Hematopoietic multipotent progenitor cell treated with erythropoietin and hydrocortisone succinate and interleukin-3 and kit ligand, for 15 days (in vitro differentiated cells): ENCODE measurements around the gene TUBA4A.
"Not testable (repeated sequence)": the region's sequence is repeated elsewhere in the genome, so short reads cannot be mapped to it uniquely, and the experiment has no call there.

Source experiments
- DNase-seq: peaks from one replicate; pipeline ENCODE4 v3.0.0-alpha.2; 2015; ENCODE audit warnings: low spot score

Gene TUBA4A

DNA sequence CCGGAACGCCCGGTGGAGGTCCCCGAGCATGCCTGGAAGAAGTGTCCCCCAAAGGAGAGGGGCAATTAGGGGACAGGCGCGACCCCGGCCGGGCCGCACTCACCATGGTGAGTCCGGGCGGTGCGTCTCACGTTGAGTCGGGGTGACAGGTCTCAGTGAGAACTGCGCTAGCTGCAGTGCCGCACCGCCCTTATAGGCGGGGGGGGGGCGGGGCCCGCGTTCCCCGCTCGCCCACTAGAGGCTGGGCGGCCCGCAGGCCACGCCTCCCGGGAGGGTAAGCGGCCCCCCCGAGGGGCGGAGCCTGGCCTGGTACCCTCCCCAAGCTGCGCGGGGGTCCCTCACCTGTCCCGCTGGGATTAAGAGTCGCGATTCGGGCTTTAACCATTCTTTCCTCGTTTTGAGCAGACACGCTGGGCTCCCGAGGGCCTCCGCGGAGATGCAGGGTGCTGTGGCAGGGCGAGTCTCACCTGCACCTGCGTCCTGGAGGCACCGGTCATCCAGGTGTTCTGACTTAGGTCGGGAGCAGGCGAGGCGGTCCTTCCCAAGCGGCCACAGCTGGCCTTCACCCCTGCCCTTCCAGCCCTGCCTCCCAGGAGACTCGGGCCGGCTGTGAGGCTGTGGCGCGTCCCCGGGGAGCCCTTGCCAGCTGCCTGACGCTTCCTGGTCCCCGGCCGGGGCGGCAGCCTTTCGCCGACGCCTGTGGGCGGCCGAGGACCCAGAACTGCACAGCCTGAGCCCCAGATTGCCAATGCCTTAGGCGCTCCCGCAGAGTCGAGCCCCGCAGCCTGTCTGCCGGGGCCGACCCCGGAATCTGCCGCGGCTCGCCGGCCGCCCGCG, at the start of gene TUBA4A:
Gene TUBA4A (minus strand): TSS at position 166 of the 837 bp plus-strand sequence. CDS start 60 bp downstream, at position 106.
- DNase-seq: peak; percentile 87

DNA sequence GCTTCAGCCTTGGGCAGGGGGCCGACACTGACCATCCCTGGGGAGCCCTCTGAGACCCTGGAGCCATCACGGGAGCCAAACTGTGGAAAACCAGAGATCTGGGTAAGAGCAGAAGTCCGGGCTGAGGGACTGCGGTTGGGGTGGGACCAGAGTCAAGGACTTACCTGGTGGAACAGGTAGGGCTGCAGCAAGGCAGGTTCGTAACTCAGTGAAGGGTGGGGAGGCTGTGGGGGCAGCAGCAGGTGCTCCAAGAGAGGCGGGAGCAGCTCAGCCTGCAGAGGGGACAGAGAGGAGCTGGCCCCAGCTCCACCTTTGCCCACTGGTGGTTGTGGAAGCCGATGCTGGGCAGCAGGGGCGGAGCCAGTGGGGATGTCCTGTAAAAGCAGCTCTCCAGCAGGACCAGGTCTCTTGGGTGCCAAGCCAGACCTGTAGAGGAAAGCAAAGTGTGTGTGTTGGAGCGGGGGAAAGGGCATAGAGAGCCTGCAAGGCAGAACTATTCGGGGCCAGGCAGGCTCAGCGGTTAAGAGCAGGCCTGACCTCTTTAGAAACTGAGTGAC, 48.8 kb upstream of the TUBA4A start:
- DNase-seq: no peak

DNA sequence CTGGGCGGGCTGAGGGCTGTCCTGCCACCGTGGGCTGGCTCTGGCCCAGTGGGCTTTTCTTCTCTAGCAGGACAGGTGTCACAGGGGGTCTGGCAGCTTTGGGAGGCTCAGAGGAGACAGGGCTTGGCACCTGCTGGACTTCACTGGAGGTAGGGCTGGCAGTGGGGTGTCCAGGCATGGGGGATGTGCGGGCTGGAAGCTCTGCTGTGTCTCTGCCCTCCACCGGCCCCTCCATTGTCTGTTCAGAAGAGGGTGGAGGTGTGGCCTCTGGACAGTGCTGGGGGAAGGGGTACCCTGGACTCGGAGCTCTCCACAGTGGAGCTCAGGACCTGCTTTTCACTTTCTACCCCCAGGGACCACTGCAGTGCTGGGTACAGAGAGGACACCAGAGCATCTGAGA, 46.3 kb upstream of the TUBA4A start:
- DNase-seq: no peak

DNA sequence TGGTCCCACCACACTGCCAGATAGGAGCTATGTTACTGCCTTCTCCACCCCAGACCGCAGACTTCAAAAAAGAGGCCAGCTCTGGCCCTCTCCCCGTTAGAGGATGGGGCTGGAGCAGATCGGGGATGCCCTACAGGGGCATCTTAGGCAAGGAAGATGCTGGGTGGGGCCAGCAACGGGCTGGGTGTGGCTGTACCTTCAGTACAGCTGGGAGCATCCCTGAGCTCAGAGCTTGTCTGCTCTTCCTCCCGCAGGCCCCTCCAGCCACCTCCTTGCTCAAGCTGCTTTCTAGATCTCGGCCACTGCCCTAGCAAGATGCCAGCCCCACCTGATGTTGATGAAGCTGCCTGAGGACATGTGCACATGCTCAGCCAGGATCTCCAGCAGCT, 45.6 kb upstream of the TUBA4A start:
- DNase-seq: no peak

DNA sequence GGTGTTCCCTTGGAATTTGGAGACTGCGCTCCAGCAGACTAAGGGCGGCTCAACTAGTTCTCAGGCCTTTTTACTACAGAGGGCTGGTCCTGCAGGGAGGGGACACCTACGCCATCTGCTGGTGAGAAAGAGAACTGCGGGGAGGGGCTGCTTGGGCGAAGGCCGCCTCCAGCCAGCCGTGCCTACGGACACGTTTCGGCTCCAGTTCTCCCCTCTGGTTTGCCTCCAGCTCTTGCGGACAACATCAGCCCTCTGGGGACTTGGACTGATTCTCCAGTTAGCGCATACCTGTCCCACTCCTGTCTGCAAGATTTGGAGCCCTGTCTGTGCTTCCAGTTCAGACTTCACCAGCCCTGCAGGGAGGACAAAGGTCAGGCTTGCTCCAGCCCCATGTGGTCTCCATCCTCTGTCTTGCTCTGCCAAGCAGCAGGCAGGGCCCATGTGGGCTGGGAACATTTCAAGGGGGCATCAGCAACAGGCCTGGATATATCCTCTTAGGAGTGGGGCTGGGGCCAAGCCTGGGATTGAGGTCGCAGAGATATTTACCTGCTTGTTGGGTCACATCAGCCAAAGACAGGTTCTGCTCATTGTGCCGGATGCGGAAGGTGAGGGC, 45.1 kb upstream of the TUBA4A start:
- peak; percentile 89 for DNase-seq

DNA sequence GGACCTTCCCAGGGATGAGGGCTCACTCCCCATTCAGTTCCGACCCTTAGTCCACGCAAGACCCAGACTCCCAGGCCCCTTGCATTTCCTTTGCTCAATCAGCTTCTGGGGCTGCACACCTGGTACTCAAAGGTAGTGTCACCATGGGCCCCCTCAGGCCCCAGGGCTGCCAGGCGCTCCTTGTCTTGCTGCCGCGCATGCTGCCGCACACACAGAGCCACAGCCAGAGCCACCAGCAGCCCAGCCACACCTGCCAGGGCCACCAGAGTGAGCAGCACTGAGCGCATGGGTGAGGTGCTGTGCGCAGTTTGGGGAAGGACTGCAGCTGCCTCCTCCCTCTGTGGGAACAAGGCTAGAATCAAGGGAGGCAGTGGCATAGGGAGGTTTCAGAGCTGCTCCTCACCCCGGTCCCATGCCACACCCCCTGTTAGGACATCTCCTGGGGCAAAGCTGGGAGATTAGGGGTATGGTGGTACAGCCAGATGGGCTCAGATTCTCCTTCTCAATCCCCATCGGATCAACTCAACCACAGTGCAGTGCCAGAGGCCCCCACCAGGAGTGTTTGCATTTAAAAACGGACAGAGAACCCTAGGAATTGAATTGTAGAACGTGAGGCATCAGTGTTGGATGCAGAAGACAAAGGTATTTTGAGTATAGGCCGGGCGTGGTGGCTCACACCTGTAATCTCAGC, 44.2 kb upstream of the TUBA4A start:
- no peak for DNase-seq

DNA sequence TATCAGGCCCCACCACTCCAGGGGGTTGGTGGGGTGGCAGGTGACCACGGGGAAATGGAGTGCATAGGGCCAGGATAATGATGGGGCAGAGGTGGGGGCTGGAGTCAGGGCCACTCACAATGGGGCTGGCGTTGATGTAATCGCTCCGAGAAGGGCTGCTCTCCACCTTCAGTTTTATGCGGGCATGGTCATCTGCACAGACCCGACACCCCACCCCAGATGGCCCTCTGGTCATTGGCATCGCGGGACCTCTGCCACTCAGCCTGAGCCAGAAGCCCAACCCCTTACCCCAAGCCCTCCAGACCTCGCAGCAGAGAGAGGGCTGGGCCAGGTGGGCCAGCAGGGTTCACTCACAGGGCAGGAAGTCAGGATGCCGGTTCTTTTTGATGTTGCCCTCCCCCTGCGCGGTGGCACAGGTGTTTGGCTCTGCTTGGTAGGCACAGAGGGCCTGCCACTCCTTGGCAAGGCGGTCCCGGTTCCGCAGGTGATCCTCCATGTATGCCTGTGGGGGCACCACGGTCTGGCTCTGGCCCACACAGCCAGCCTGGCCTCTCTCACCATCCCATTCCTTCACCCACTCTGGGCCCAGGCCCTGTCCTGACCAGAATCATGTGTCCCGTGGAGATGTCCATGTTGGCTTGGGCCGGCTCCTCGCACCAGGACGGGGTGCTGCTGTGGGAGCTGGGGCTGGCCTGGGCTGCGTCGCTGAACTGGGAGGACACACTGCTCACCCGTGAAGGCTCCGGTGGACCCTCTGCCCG, 43.1 kb upstream of the TUBA4A start:
- DNase-seq: no peak

DNA sequence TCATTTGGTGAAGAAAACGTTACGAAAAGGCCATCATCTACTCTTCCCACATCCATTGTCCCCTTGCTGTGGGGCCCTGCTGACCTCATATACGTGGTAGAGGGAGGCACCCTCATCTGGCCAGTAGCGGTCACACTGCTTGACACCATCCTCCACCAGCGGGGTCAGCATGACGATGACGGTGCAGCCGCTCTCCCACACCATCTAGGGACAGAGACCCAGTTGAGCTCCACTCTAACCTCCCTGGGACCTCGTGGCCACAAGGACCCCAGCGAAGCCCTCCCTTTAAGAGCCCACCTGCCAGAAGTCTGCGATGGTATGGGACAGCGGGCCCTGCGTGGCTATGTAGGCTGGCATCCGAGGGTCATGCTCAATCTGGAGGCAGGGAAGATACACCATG, 42.4 kb upstream of the TUBA4A start:
- no peak for DNase-seq

DNA sequence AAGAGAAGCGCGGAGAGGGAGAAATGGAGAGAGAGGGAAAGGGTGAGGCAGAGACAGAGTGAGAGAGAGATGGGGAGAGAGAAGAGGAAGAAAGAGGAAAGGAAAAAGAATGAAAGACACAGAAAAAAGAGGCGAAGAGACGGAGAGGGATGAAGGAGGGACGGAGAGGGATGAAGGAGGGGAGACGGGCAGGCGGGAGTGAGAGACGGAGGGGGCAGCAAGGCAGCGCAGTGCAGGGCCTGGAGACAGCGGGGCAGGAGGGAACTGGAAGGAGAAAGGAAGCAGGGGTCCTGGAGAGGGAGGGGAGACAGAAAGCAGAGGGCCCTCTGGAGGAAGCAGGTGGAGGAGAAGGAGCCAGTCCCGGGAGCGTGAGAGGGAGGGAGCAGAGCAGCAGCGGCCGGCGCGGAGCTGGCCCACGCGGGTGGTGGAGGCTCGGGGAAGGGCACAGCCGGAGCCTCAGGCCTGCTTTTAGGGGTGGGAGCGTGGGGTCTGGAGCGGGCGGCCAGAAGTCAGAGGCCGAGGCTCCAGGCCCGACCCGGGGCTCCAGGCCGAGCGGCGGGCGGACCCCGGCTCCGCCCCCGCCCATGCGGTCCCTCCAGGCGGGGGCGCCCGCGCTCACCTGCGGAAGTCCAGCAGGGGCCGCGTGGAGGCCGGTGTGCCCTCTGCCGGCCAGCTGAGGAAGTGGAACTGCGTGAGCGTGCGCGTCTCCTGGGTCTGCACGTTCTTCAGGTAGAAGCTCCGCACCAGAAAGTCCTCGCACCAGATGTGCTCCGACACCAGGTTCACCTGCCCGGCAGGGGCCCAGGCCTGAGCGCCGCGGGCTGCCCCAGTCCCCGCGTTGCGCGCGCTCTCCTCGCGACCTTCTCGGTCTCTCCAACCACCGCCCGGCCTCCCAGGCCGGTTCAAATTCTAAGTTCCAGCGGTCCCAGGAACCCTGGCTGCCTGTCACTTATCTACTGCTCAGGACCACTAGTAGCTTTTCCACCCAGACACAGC, 40.9 kb upstream of the TUBA4A start:
- DNase-seq: peak; percentile 91

DNA sequence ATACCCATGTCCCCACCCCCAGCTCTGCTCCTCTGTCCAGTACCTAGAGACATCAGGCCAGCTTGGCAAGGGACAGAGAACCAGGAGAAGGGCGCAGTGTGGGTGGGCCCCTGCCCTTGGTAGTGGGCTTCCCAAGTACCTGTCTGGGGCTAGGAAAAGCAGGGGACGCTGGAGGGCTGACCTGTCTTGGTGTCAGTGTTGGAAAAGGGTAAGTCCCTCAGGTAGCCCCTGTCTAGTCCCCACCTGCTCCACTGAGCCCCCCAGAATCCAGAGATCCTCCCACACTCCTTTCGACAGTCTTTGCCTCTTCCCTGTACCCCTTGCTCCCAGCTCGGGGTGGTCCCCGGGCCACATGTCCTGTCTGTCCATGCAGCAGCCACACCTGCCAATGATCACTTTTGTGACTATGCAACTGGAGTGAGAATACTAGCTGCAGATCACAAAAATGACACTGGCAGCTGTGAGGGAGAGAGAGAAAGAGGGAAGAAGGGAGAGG, 40.1 kb upstream of the TUBA4A start:
- no peak for DNase-seq

DNA sequence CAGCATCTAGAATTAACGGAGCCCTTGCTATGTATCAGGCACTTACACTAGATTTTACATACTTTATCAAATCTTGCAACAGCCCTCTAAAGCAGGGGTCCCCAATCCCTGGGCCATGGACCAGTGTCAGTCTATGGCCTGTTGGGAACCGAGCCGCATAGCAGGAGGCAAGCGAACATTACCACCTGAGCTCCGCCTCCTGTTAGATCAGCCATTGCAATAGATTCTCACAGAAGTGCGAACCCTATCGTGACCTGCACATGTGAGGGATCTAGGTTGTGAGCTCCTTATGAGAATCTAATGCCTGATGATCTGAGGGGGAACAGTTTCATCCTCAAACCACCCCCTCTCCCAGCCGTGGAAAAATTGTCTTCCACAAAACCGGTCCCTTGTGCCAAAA, 38.9 kb upstream of the TUBA4A start:
- no peak for DNase-seq

DNA sequence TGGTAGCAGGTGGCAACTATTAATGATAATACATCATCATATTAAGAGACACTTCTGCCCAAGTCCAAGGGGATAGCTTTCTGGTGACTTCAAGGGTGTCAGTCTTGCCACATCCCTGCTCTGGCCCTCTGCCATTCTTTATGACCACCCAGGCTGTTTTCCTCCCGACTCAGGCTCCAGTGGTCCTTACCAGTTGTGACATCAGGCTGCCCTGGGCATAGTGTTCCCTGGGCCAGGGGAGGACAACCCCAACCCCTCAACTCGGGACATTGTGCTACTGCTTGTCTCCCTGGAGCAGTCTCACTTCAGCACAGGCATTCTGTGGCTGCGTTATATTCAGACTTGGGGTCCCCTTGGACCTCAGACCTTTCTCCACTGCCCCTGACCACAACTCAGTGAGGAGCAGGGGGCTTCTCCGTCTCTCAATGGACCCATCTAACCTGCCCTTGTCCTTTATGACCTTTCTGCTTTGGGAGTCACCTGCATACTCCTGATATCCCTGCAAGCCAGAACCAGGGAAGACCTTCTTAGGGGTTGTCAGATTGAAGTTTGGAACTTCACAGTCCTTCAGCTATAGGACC, 38.3 kb upstream of the TUBA4A start:
- DNase-seq: no peak

DNA sequence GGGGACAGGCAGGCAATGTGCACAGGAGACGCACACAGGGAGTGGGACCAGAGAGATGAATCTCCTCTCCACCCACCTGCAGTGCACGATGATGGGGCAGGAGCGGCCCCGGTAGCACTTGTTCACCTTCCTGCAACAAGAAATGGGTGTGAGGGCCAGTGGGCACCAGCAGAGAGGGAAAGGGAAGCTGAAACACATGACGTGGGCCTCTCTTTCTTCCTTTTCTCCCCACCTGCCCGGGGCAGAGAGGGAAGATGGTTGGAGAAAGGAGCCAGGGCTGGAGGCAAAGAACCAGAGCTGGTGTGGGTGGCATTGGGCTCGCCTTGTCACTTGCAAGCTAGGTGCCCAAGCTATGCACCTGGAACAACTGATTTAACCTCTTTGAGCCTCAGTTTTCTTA, 37.7 kb upstream of the TUBA4A start:
- DNase-seq: no peak

DNA sequence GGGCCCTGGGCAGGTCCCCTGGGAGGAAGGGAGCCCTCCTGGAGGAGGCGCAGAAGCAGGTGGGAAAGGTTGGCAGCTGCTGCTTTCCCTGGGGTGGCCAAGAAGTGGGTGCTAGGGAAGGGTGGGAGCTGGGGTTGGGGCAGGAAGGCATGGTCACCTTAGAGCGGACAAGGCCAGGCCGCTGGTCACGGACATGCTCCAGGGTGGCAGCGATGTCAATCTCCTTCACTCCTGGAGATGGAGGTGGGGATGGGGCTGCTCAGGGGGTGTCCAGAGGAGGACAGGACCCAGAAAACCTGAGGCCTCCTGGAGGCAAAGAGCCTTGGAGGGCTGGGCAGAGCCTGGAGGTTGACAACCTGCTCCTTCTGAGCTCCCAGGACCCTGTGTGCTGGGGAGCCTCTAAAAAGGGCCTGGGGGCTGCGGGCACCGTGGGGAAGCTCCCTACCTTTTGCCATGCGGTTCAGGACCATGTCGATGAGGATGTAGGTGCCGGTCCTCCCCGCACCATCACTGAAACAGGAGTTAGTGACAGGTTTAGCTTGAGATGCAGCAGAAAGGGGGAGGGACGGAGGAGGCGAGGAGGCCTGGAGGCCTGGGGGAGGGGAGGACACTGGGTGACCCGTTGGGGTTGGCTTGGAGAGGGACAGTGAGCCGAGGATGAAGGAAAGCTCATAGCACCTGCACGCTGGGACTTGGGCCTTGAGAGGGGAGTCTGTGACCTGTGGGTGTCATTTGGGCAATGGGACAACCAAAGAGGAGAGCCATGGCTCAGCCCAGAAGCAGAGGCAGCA, 36.9 kb upstream of the TUBA4A start:
- no peak for DNase-seq

DNA sequence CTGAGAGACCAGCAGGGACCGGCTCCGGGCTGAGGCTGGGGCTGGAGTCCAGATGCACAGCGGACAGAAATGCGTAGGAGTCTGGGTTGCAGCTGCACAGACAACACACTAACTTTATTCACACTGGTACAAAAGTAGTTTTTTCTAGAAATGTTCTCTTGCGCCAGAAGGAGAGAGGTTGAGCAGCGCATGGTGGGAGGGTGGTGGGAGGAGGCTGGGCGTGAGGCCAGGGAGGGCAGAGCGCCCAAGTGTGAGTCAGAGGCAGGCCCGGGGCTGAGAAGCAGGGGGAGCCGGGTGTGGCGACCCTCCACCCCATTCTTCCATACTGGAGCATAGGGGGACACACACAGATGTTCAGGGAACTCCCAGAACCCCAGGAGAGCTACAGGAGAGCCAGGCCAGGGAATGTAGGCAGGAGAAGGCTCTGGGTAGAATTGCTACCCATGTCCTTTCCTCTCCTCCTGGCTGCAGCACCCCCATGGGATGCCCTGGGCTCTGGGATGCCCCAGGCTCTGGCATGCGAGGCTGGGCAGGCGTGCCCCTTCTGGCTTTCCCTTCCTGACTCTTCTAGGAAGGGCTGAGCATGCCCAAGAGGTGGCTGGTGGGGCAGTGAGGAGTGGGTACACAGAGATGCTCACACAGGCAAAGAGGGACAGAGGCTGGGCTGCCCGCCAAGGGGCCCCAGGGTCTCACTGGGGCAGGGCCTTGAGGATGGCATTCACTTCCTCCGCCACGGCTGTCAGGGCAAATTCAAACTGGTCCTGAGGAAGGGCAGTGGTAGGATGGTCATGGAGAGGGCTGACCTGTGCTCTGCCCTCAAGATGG, 36.0 kb upstream of the TUBA4A start:
- DNase-seq: peak; percentile 79

DNA sequence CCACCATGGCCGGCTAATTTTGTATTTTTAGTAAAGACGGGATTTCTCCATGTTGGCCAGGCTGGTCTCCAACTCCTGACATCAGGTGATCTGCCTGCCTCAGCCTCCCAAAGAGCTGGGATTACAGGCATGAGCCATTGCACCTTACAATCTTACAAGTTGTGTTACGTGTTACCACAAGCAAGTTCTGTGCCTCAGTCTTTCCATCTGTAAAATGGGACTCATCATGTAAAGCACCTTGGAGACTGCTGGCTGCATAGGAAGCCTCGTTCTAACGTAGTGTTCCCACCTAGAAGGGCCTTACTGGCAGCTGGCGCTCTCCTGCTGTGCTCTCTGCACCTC, 35.4 kb upstream of the TUBA4A start:
- DNase-seq: no peak

DNA sequence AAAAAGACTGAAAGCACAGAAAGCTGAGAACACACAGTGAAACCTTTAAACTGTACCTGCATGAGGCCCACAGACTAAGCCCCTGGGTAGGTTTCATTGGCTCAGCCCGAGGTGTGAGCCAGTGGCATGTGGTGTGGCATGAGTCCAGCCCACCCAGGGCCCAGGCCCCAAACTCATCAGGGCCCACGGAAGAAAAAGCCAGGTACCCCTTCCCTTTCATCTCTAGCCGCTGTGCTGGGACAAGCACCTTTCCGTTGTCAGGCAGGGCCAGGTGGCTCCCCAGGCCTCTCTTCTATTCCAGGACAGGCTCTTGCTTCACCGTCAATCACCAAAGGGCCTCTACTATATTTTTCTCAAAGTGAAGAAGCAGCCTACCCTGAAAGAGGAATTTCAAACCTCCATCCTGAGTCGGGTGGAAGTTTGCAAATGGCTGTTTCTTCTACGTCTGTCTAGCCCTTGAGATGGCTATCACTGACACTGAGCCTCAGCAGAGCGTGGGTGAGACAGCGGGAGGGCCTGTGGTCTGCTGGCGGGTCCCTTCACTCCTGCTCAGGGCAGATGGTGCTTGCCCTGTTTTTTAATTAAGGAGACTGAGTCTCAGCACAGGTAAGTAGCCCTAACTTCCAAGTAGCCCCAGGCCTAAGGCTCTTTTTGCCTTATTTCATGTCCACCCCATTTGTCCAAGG, 34.0 kb upstream of the TUBA4A start:
- no peak for DNase-seq

DNA sequence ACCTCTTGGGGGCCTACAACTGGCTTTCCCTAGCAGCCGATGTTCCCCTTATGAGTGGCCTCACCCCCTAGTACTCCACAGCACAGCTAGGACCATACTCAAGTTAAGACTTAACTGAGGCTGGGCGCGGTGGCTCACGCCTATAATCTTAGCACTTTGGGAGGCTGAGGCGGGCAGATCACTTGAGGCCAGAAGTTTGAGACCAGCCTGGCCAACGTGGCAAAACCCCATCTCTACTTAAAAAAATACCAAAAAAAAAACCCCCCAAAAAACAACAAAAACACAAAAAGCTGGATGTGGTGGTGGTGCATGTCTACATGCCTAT, 33.4 kb upstream of the TUBA4A start:
- not testable (repeated sequence) for DNase-seq
